K562 (cell line): Measurements from ENCODE around the gene DOLPP1. TPM values are rescaled to one million over a fixed set of nuclear protein-coding genes. Genes with fewer than 3 reads are reported as not detected.

ENCODE experiments used
- ATAC-seq: fragments of 200-7000 bp; cut with Tn5 transposase; 3 replicates; pipeline ENCODE4 v1.9.1; 2020; ENCODE audit warnings: moderate library complexity
- BruUV-seq: library from RNA; stranded (reverse); fragments of 400-500 nt; replicated peaks from 2 replicates; lab custom pipeline; 2021; lab: Mats Ljungman, UMichigan
- CTCF ChIA-PET: fragments of 300-600 bp; formaldehyde crosslinking; extraction: SDS; loops from one replicate; lab custom pipeline; 2021; ENCODE audit warnings: low intra/inter-chr PET ratio; lab: Yijun Ruan, JAX
- POLR2A ChIA-PET: fragments of 300-600, 350-650 bp; sonication (Branson Sonifier 250); formaldehyde crosslinking; extraction: SDS; loops from one replicate; lab custom pipeline; 2021; ENCODE audit warnings: antibody characterized with exemption, inconsistent platforms; lab: Yijun Ruan, JAX
- DNase-seq, 4 experiments: peaks; one replicate each; pipeline versions ENCODE4 v3.0.0 to v3.0.0-alpha.2; 2011 to 2018; ENCODE audit warnings: low spot score in 3 of 4, mixed read lengths in 3 of 4; ENCODE audit errors: extremely low read depth in 1 of 4
- FAIRE-seq: peaks from 2 replicates; lab custom pipeline; 2011; peaks lifted over from hg19 to GRCh38; lab: Jason Lieb, UNC
- H2AFZ ChIP-seq: 2 replicates; pipeline ENCODE4 v1.6.0; 2011; ENCODE audit warnings: low read depth, low read length, control low read depth, inconsistent platforms
- H3K27ac ChIP-seq: fragments of 200-600 bp; 3 replicates; pipeline ENCODE4 v1.8.0; 2011; ENCODE audit warnings: low read depth, mild to moderate bottlenecking, control low read depth, inconsistent platforms, low read length, moderate library complexity, mixed read lengths; ENCODE audit errors: extremely low read depth
- H3K27me3 ChIP-seq, 2 experiments: fragments of 300-600 bp in 1 of 2; 2 replicates in 1 of 2; 3 replicates in 1 of 2; pipeline versions ENCODE4 v1.6.0 to v1.8.0; 2011; ENCODE audit warnings: inconsistent platforms in 2 of 2, low read length in 2 of 2, mild to moderate bottlenecking in 1 of 2, mixed read lengths in 1 of 2, moderate library complexity in 1 of 2; ENCODE audit not compliant: control insufficient read depth in 2 of 2, insufficient read depth in 2 of 2
- H3K36me3 ChIP-seq: fragments of 300-600 bp; 3 replicates; pipeline ENCODE4 v1.8.0; 2011; ENCODE audit warnings: mild to moderate bottlenecking, low read length, inconsistent platforms; ENCODE audit not compliant: control insufficient read depth, insufficient read depth
- H3K4me1 ChIP-seq, 2 experiments: fragments of 200-600 bp in 1 of 2; replicated peaks in 1 of 2; 2 replicates in 1 of 2; 3 replicates in 1 of 2; pipeline versions ENCODE4 v1.5.1 to v1.8.0; 2011; ENCODE audit warnings: inconsistent platforms in 2 of 2, low read length in 2 of 2, mild to moderate bottlenecking in 1 of 2, mixed read lengths in 1 of 2, moderate library complexity in 1 of 2; ENCODE audit not compliant: control insufficient read depth in 2 of 2, insufficient read depth in 2 of 2
- H3K4me2 ChIP-seq: 2 replicates; pipeline ENCODE4 v1.6.1; 2011; ENCODE audit warnings: low read length, control low read depth, inconsistent platforms, mixed read lengths; ENCODE audit not compliant: insufficient read depth
- H3K4me3 ChIP-seq: fragments of 200-600 bp; sonication (generic), shearing (Covaris generic); 2 replicates; pipeline ENCODE4 v1.5.1; 2016; ENCODE audit warnings: control low read depth, inconsistent platforms
- H3K79me2 ChIP-seq: fragments of 200-600 bp; 3 replicates; pipeline ENCODE4 v1.8.0; 2011; ENCODE audit warnings: low read length, inconsistent platforms; ENCODE audit not compliant: control insufficient read depth, insufficient read depth
- H3K9ac ChIP-seq, 2 experiments: 2 replicates each; pipeline versions ENCODE4 v1.6.0 to v1.6.1; 2011; ENCODE audit warnings: low read depth in 2 of 2, low read length in 2 of 2, control low read depth in 1 of 2, inconsistent platforms in 1 of 2, mild to moderate bottlenecking in 1 of 2, mixed read lengths in 1 of 2; ENCODE audit not compliant: insufficient read depth in 1 of 2
- H3K9me1 ChIP-seq: one replicate; pipeline ENCODE4 v1.6.0; 2011; ENCODE audit warnings: inconsistent platforms, mild to moderate bottlenecking, low read length, moderate library complexity; ENCODE audit not compliant: control insufficient read depth, insufficient read depth
- H3K9me3 ChIP-seq: replicated peaks from 2 replicates; pipeline ENCODE4 v1.5.1; 2011; ENCODE audit warnings: low read depth, low read length, inconsistent platforms; ENCODE audit not compliant: control insufficient read depth, insufficient read depth
- H4K20me1 ChIP-seq: replicated peaks from 2 replicates; pipeline ENCODE4 v1.6.1; 2011; ENCODE audit warnings: low read length, inconsistent platforms, mixed read lengths; ENCODE audit not compliant: control insufficient read depth, insufficient read depth
- POLR2G ChIP-seq: fragments of 200-400 bp; formaldehyde crosslinking; IDR thresholded peaks from 2 replicates; pipeline ENCODE4 v1.6.1; 2017; ENCODE audit warnings: low read depth, mild to moderate bottlenecking, antibody characterized with exemption, low read length, moderate library complexity
- SAFB ChIP-seq: fragments of 200-400 bp; formaldehyde crosslinking; IDR thresholded peaks from 2 replicates; pipeline ENCODE4 v1.6.1; 2017; ENCODE audit warnings: low read depth, low read length, borderline replicate concordance
- ZNF354B ChIP-seq: fragments of 250-450 bp; sonication (Bioruptor Pico); IDR thresholded peaks from 2 replicates; pipeline ENCODE4 v1.4.0; 2020
- ZNF518B ChIP-seq: fragments of 250-450 bp; sonication (Bioruptor Pico); IDR thresholded peaks from 2 replicates; pipeline ENCODE4 v1.5.0; 2021; ENCODE audit warnings: mild to moderate bottlenecking, moderate library complexity
- WGBS: fragments of 100-300 bp; shearing (Covaris generic); methylation state at CpG from one replicate; pipeline ENCODE4 v1.1.6; 2016; ENCODE audit warnings: low coverage, mixed read lengths; ENCODE audit not compliant: insufficient coverage; ENCODE audit errors: missing lambda C conversion rate; 5-methylcytosine and 5-hydroxymethylcytosine counted together
- in situ Hi-C: fragments of 300-500 bp; cut with MboI; formaldehyde crosslinking; loops from 4 replicates; pipeline ENCODE4 v1.15.0; 2018; ENCODE audit warnings: inconsistent platforms, mixed read lengths
- intact Hi-C: fragments of 100-400 bp; cut with micrococcal nuclease; formaldehyde crosslinking; loops from 2 replicates; pipeline ENCODE4 v1.14.2; 2022
- polyA plus RNA-seq, 8 experiments: library from polyadenylated mRNA; depleted of rRNA in 4 of 8; stranded (reverse) in 5 of 8; unstranded in 3 of 8; fragments of >200 nt; fragmentation: Nextera tagmentation in 2 of 8; fragmentation: Illumina TruSeq in 1 of 8; extraction: Ambion mirVana in 2 of 8; extraction: Trizol in 1 of 8; gene quantifications; 2 replicates each; pipeline versions ENCODE4 v1.2.1 to v1.2.3, GENCODE V29; 2011 to 2014; ENCODE audit warnings: inconsistent platforms in 1 of 8, missing spikeins in 1 of 8
- total RNA-seq, 7 experiments: library from RNA; depleted of rRNA in 6 of 7; stranded (reverse); fragments of >200 nt in 6 of 7; fragmentation: Illumina TruSeq in 2 of 7; extraction: Trizol in 2 of 7; gene quantifications; 2 replicates each; pipeline versions ENCODE4 v1.2.1 to v1.2.3, GENCODE V29; 2011 to 2021; ENCODE audit warnings: low replicate concordance in 1 of 7

The DOLPP1 gene
- total and polyA plus RNA-seq, 9 of the 15 experiments (the other 6 are each of a cell fraction or from before 2014, with no cell fraction given) = 3.0 to 39.8 (median 30.5) TPM

DNA sequence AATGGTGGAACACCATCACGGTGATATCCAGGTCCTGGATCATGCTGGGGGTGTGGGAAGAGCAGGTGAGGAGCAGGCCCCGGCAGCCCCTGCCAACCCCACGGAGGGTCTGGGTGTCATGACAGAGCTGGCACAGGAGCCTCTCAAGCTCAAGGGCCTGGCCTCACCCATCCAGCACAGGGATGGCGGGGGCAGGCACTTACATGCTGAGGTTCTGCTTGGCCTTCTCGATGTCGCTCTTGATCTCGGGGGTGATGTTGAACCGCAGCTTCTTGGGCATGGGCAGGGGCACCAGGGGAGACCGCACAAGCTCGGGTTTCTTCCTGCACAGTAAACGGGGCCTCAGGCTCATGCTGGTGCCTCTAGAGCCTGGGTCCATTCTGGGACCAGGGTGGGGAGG lies 17.4 kb downstream of the DOLPP1 start (continued):
- TF ChIP-seq ZNF518B (CRISPR knock-in tag) (no peak), SAFB (no peak)

GRCh38 chr9:129100383-129101169 lies 19.7 kb downstream of the DOLPP1 start:
- no peak for ATAC-seq
- intact Hi-C loops = no loop called here
- CTCF ChIA-PET = no interaction called here
- no peak for DNase-seq
- Histone ChIP-seq H2AFZ (no peak overlapping the region), H3K79me2 (no peaks in the 10 kb centered on the region), H3K4me3 (no peak overlapping the region), H3K9me3 (no peaks in the 10 kb centered on the region), H3K4me1 (peaks cover 14 to 39% of the 10 kb centered on the region in 2 experiments), H4K20me1 (no peaks in the 10 kb centered on the region), H3K27me3 (no peaks in the 10 kb centered on the region), H3K36me3 (no peaks in the 10 kb centered on the region), H3K27ac (no peak overlapping the region), H3K9ac (0 out of 4 replicates have a peak overlapping the region, but pooled peaks of 1 of the 2 experiments have one; percentile 21), H3K4me2 (no peak overlapping the region), H3K9me1 (peaks cover 3% of the 10 kb centered on the region)
- peak; percentile 38; the same call in 1 of the 2 replicates for TF ChIP-seq POLR2G
- TF ChIP-seq ZNF354B (CRISPR knock-in tag) = no peak
- no TSS peak for BruUV-seq
- POLR2A ChIA-PET = interaction anchor here (0.6 to 1.4 kb wide), 5 partner anchors 8 to 1212 kb away, joined by 3 to 4 read pairs (median 3); partner anchors contain the start of gene DOLPP1
- FAIRE-seq = no peak
- in situ Hi-C loops = no loop called here
- WGBS = 57% methylated on average over 28 of the region's 28 CpGs
